Adrenal gland (tissue), 5 donors: Measurements from ENCODE around the gene LUC7L3.

Experiments
- POLR2A ChIP-seq, 2 donors: fragments of 450-650 bp; IDR thresholded peaks; one replicate each; pipeline ENCODE4 v1.6.1; 2017; ENCODE audit warnings: antibody characterized with exemption in 2 of 2, mild to moderate bottlenecking in 2 of 2, moderate library complexity in 1 of 2
- TF ChIP-seq, protein P1 (sequence below), 6 experiments: fragments of 450-650 bp in 4 of 6; fragments of 200-600 bp in 2 of 6; sonication (generic) in 1 of 6; IDR thresholded peaks; 1 replicate in 5 of 6; 2 replicates in 1 of 6; pipeline versions ENCODE4 v1.5.1 to v1.8.0; 2016 to 2021; ENCODE audit warnings: antibody characterized with exemption in 6 of 6, mild to moderate bottlenecking in 2 of 6, moderate library complexity in 1 of 6
- donor health status: DM: no; HTN: no; CAD: no.

DNA sequence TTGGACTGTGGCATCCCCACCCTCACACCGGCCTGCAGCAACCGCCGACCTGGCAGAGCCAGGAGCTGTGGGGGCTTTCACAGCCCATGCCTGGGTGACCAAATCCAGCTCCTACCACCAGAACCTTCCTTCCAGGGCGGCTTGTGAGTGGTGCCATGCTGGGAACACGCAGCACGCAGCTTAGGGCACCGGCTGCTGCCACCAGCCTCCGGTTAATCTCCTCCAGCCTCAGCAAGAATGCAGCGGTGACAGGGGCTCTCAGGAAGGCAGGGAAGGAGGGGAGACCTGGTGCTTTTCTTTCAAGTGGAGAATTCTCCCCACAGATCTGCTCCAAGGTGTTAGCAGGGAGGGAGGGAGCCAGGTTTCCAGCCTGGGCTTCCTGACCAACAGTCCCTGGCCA, 80.2 kb downstream of the LUC7L3 start:
- TF ChIP-seq, protein P1, sequence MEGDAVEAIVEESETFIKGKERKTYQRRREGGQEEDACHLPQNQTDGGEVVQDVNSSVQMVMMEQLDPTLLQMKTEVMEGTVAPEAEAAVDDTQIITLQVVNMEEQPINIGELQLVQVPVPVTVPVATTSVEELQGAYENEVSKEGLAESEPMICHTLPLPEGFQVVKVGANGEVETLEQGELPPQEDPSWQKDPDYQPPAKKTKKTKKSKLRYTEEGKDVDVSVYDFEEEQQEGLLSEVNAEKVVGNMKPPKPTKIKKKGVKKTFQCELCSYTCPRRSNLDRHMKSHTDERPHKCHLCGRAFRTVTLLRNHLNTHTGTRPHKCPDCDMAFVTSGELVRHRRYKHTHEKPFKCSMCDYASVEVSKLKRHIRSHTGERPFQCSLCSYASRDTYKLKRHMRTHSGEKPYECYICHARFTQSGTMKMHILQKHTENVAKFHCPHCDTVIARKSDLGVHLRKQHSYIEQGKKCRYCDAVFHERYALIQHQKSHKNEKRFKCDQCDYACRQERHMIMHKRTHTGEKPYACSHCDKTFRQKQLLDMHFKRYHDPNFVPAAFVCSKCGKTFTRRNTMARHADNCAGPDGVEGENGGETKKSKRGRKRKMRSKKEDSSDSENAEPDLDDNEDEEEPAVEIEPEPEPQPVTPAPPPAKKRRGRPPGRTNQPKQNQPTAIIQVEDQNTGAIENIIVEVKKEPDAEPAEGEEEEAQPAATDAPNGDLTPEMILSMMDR (IDR thresholded peaks at IDR 0.05), result no peak
- TF ChIP-seq POLR2A (IDR thresholded peaks at IDR 0.05), result no peak
